IPS DF 4.7 (cell line): Measurements from ENCODE around the gene RPS19.
"Not testable (repeated sequence)": the region's sequence is repeated elsewhere in the genome, so short reads cannot be mapped to it uniquely, and the experiment has no call there.

Experiments
- DNase-seq: peaks from one replicate; pipeline ENCODE4 v3.0.0-alpha.2; 2013; ENCODE audit warnings: low spot score; ENCODE audit errors: extremely low read depth

The RPS19 gene

DNA sequence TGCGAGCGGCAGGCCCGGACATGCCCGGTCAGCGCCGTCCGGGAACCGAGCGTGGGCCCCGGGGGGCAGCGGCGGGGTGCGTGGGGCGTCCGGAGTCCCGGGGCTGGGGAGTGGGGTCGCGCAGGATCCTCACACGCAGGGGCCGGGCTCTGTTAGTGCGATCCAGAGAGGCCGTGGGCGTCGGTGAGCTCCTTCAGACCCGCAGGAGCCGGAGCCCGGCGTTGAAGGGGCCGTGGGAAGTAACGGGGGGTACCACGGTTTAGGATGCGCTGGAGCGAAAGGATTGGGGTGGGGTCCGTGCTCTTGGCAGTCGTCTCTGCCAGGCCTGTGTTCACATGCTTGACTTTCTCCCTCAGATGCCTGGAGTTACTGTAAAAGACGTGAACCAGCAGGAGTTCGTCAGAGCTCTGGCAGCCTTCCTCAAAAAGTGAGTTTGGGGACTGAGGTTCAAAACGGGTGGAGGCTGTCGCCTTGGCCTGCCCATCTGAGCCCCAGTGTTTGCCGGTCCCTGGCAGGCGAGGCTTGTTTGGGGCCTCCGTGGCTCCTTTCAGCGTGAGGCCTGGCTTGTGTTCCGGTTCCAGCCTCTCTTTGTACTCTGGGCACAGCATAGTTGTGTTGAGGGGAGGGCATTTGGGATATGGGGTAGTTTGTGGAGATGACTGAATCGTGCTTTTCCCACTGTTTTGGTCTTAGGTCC is 512 bp downstream of the RPS19 start:
- DNase-seq: no peak

DNA sequence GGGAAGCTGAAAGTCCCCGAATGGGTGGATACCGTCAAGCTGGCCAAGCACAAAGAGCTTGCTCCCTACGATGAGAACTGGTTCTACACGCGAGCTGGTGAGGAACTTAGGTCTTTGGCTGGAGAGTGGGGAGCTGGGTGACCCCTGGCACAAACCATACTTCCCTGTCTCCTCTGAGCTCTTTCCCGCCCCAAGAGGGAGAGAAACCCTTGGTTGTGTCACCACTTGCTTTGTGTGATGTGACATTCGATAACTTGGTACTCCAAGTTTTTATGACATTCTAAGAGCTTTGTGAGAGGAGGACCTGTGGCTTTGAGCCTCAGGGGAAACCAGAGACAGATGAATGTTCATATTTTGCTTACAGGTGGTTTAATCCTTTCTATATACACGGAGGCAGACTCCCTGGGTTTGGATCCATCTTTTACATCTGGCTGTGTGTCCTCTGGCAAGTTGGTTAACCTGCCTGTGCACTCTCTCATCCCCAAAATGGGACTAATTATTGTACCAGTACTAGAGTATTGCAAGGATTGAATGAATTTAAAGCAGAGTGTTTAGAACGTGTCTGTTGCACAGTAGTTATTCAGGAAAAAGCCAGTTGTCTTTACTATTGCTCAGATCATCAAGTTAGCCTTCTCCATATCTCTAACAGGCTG is 1.2 kb downstream of the RPS19 start:
- DNase-seq: no peak

DNA sequence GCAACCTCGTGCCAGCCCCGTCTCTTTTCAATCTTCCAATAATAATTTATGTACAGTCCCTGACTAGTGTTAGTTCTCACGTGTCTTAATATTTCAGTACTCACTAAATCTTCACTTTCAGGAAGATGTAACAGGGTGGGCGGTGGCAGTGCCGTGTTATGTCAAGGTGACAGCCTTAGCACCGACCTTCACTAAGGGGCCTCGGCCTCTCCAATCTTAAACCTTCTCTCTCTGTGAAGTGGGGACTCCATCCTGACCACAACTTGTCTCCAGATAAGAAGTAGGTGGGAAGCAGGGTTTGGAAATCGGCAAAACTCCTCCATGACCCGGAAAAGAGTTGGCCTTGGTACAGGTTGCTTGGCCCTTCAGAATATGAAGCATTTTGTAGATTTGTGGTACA is 1.8 kb downstream of the RPS19 start:
- no peak for DNase-seq

DNA sequence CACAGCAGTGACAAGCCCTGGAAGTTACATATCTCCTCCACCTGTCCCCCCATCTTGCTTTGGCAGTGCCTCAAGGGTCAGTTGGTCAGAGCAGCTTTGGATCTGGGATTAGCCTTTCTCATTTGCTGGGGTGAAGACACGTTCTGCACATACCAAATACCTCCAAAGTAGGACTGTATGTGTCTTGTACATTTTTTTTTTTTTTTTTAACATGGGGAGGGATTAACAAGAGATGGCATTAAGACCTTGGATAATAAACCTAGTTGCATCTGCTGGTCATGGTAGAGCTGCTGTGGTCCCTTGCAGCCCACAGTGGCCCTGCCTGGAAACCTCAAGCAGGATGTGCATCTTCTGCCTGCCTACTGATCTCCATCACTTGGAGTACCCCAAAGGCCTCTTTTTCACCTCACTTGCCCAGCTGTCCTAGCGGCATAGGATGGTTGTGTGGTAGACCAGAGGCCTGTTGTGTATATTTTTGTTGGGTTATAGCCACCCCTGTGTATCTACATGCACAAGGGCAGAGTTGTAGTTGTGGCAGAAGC is 2.5 kb downstream of the RPS19 start:
- no peak for DNase-seq

DNA sequence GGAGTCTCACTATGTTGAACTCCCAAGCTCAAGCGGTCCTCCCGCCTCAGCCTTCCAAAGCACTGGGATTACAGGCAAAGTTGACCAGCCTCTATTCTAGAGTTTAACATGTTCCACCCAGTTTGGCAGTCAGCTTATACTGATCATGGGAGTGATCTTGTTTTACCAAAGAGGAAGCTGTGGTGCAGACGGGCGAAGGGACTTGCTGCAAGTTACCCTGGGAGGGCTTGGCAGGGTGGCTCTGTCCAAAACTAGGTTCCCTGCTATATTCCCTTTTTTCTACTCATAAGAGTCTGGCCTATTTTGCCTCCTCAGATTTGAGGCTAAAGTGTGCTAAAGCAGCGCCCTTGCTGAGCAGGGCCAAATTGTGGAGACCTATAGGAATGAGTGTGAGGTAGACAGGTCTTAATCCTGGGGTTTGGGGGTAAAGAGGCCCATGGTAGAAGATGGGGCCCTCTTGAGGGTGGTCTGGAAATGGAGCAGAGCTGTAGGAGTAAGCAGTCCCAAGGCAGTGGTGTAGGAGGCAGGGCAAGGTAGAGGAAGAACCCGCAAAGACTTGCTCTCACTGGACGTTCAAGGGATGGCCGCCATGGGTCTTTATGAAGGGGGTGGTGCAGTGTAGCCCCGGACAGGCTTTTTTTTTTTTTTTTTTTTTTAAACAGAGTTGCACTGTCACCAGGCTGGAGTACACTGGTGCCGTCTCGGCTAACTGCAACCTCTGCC is 3.3 kb downstream of the RPS19 start:
- no peak for DNase-seq

DNA sequence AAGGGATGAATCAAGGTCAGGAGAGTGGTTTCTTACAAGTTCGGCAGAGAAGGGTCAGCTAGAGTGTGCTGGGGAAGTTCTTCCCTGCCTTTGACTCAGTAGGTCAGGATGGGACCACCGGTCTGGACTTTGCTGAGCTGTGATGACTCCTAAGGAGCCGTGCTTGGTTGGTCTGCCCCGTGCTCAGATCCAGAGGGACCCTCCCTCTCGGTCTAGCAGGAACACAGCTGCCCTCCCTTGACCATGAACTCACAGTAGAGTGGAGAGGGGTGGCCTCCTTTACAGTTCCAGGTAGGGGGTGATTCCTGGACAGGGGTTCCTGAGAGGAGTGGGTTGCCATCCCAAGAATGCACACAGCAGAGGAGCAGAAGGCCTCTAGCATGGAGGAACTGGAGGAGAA is 4.3 kb downstream of the RPS19 start:
- DNase-seq: no peak

DNA sequence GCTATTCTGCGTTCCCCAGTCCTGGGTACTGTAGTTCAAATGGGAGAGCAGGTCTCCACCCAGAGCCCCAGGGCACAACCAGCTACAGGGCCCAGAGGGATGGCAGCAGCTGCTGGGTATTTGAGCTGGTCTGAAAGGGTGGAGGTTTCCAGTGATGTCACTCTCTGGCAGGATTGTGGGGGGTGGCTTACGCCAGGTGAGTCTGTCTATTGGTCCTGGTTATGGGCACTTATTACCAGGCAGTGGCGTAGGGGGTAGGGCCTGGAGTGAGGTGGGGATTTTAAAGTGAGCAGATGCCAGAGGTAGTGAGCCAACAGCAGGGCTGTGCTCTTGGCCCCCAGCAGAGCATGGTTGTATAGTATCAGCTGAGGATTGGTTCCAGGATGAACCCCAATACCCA is 6.2 kb downstream of the RPS19 start:
- DNase-seq: no peak

DNA sequence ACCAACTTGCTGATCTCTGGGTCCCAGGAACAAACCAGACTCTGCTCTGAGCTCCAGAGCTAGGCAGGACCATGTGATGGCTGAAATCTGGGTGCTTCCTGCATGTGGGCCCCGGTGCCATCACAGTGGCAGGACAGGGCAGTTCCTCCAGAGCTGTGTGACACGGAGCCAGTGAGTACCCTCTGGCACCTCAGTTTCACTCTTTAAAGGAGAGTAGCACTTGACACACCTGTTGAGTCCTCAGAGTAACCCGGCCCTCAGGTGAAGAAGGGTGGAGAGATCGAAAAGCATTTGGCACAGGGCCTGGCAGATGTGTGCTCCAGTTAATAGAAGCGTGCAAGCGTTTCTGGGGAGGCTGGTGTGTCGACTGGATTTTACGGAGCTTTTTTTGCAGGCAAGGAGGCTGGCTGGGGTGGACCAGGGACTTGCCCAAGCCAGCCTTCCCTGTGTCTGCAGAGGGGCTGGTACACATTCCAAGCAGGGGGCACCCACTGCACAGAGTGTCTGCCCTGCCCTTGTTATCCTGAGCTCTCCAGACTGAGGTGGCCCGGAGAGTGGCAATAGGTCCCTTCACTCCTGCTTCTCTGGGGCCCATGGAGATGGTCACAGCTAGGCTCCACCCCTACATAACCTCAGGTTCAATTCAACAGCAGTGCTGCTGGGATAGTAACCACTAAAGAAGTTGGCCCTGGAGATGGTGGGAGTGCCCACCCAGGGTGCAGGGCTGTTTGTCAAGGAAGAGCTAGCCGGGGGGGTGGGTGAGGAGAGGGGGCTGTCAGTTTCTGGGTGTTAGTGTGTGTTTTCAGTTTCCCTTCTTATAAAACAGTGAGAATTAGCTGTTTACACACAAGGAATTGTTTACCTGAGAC is 8.3 kb downstream of the RPS19 start:
- DNase-seq: no peak

DNA sequence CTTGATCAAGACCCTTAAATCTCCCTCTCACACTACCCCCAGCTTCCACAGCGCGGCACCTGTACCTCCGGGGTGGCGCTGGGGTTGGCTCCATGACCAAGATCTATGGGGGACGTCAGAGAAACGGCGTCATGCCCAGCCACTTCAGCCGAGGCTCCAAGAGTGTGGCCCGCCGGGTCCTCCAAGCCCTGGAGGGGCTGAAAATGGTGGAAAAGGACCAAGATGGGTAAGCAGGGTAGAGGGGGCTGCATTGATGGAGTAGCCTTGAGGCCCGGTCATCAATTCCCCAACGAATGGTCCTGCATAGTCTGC is 8.9 kb downstream of the RPS19 start:
- DNase-seq: no peak

DNA sequence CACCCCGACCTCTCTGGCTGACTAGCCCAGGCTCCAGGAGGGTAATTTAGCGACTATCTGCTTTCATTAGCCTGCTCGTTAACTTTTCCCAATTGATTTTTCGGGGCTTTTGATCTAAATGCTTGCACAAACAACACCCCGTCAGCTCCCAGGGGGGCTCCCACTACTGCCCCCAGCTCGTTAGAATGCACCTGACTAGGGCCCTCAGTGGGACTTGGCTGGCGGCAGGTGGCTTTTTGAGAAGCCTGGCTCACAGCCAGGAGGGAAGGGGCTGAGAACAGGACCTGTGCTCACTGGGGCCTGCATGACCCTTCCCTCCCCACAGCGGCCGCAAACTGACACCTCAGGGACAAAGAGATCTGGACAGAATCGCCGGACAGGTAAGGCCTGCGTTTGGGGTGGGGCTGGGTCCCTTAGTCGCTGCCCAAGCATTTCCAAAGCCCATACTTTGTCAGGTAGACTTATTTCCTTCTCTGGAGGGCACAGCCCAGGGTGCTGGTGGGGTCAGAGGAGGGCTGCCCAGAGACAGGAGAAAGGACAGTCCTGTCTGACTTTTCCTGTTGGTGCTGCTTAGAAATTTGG is 9.4 kb downstream of the RPS19 start:
- DNase-seq: no peak

DNA sequence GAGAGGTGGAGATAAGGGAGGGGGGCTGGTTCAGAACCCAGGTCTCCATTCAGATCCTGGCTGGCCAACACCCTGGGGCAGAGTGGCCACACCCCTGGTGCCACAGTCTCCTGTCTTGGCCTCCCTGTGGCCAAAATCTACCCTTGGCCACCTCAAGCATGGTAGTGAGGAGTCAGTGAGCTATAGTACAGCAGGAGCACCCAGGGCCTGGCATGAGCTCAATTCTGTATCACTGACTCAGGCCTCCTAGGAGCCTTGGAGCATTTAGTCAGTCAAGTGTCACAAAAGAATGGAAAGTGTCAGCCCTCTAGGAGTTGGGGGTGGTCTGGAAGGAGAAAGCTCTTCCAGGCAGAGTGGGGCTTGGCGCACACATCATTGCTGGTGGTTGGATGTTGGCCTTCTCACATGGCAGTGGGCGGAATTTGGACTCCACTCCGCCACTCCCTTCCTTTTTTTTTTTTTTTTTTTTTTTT is 10.4 kb downstream of the RPS19 start:
- no peak for DNase-seq

DNA sequence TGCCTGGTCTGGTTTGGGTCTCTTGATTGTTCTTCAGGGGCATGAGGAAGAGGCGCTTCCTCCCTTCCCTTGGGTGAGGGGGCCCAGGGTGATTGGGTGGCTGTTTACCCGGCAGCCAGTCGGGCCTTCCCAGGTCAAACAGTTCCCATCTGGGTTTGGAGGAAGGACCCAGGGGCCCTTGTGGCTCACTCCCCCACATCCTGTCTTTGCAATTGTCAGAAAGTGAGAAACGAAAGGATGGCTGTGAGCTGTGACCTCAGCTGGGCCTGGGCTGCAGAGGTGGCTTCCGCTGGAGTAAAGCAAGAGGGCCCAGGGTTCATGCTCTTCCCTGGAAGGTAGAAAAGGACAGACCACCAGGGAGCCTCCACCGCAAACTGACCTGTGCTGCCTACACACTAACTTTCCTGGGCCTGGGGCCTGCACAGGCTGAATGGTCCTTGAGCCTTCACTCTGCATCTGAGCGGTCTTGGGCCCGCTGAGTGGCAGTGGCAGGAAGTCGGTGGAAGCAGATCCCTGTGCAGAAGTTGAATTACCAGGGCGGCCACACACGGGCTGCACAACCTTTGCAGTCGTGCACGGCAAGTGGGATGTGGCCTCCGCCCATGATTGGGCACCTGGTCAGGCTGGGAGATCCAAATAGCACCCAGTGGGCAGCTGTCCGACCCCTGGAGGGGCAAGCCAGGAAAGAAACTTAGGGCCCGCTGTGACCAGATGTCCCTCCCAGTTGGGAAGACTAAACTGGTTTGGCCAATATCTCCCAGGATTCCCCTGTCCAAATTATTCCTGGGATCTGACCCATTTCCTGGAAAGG is 11.7 kb downstream of the RPS19 start:
- no peak for DNase-seq

DNA sequence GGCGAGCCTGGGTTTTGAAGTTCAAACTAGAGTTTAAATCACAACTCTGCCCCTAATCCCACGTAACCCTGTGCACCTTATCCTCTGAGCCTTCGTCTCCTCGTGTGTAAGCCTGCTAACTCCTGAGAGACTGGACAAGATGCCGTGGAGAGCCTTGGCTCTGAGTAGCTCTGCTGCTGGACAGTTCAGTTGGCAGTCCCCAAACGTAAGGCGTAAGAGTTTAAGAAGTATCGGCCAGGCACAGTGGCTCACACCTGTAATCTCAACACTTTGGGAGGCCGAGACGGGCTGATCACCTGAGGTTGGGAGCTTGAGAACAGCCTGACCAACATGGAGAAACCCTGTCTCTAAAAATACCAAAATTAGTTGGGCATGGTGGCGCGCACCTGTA is 12.3 kb downstream of the RPS19 start:
- DNase-seq: no peak

DNA sequence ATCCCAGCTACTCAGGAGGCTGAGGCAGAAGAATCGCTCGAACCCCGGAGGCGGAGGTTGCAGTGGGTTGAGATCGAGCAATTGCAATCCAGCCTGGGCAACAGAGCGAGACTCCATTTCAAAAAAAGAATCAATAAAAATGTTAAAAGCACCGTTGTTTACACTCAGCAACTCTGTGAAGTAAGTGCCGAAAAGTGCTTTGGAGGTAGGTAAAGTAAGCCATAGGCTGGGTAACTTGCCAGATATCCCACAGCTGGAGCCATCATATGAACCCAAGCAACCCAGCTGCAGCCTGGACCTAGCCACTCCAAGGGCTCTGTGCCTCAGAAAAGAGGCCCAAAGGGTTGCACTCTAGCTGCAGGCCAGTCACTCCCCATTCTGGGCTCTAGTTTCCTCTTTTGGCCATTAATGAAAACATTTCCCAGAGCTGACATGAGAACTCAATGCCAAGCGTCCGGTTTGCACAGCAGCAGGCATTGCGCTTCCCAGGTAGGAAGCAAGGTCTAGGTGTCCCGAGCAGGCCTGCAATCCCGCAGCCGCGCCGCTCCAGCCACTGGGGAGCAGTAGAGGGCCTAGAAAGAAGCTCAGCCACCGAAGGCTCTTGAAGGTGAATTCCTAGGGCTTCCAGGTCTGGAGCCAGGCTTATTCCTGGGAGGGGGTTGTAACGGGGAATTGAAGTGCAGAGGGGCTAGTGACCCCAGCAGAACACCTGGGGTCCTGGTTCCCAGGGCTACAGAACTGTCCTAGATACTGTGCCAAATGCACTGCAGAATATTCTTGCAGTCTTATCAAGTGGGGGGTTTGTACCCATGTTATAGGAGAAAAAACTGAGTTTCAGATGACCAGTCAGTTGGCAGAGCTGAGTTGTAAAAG is 13.0 kb downstream of the RPS19 start:
- DNase-seq: no peak

DNA sequence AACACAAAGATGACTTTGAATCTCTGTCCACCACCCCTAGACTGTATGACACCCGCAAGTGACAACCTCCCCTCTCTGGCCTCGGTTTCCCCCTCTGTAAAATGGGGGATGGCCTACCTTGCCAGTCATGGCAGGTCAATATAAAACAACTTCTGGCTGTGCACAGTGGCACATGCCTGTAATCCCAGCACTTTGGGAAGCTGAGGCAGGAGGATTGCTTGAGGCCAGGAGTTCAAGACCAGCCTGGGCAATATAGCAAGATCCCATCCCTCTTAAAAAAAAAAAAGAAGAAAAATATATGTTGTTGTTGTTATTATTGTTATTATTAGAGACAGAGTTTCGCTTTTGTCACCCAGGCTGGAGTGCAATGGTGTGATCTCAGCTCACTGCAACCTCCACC is 15.9 kb downstream of the RPS19 start:
- not testable (repeated sequence) for DNase-seq

DNA sequence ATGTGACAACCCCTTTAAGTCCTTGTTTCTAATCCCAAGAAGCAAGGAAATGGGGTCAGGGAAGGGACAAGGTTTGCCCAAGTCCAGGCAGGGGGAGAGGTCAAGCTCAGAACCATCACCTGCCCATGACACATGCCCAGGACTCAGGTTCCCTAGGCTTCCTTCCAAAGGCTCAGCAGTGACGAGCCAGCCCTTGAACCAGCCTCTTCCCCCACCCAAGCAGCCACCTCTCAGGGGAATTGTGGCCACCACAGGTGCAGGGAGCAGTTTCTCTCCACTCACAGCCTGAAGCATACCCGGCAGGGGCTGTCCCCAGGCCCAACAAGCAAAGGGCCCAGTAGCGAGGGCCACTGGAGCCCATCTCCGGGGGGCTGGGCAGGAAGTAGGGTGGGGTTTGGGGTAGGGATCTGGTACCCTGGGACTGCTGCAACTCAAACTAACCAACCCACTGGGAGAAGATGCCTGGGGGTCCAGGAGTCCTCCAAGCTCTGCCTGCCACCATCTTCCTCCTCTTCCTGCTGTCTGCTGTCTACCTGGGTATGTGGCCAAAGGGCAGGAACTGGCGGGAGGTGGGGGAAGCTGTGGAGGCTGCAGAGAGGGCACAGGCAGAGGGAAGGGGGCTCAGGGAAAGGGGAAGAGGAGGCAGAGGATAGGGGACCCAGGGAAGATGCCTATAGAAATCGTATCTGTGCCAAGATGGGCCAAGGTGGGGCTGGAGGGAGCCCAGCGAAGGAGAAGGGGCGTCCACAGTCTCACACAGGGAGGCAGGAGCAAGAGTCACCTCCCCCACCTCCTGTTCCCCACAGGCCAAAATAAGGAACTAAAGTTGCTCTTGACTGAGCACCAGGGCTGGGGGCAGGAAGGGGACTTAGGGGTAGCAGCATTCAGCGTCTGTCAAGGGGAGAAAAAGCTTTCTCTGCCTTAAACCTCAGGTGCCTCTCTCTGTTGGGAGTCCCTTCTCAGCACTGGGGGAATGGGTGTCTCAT is 17.1 kb downstream of the RPS19 start, which contains the start of gene CD79A:
CD79A (plus strand) TSS at position 433 of the 986 bp plus-strand sequence; CDS start at position 459, 26 bp downstream.
- DNase-seq: no peak

DNA sequence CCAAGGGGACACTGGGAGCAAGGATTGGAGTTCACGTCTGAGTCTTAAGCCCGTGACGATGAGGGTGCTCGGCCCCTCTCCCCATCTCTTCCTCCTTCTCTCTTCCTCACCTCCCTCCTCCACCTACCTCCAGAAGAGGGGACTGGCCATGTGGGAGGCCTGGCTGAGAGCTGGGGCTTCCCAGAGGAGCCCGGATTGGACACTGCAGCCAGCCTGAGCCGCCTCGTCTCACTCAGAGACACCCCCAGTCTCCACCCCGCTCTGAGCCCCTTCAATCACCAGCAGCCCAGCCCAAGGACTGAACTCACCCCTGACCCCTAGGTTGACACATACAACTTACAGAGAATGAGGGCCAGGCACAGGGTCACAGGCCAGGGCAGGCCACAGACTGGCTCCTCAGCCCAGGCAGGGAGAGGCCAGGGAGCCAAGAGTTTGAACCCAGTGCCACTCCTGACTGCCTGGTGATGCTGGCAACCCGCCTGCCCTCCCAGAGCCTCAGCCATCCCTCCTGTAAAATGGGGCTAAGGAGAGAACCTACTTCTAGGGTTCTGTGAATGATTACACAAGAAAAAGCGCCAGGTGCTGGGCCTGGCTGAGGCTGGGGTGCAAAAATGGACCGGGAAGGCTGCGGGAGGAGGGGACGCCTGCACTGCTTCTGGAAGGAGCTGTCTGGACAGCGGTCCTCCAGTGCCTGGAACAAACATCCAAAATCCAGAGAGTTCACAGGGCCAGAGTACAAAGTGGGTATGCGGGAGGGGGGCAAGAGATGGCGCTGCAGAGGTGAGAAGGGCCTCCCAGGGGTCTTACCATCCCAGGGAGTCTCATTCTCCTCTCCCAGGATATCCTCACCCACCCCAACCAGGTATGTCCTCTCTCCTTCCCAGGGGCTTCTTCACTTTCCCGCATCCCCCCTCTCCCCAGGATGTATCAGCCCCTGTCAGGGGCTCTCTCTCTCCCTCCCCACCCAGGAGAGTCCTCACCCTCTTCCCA is 18.2 kb downstream of the RPS19 start:
- DNase-seq: no peak
